Retina (tissue), 1 donor: ENCODE results near the gene ENOSF1.

Source experiments
- DNase-seq: peaks from one replicate; pipeline ENCODE4 v3.0.0-alpha.2; 2016

Gene ENOSF1

GRCh38 chr18:671405-671804 is 41.0 kb downstream of the ENOSF1 start:
- no peak for DNase-seq

- no peak for DNase-seq
Observed at GRCh38 chr18:670522-670921, 41.9 kb downstream of the ENOSF1 start.

- no peak for DNase-seq
Observed at GRCh38 chr18:669077-669476, 43.4 kb downstream of the ENOSF1 start.

GRCh38 chr18:668260-668659 is 44.2 kb downstream of the ENOSF1 start:
- no peak for DNase-seq

- DNase-seq = no peak
Observed at GRCh38 chr18:666628-667027, 45.8 kb downstream of the ENOSF1 start.

- DNase-seq = no peak
Observed at GRCh38 chr18:666177-666576, 46.3 kb downstream of the ENOSF1 start.

GRCh38 chr18:662197-662596 is 50.2 kb downstream of the ENOSF1 start:
- DNase-seq = no peak

- DNase-seq = no peak
Observed at GRCh38 chr18:659597-659996, 52.8 kb downstream of the ENOSF1 start.

GRCh38 chr18:658947-659533 is 53.4 kb downstream of the ENOSF1 start:
- no peak for DNase-seq

GRCh38 chr18:658001-658946 is 54.2 kb downstream of the ENOSF1 start:
- DNase-seq = peak; percentile 96

GRCh38 chr18:657311-658000 is 55.0 kb downstream of the ENOSF1 start, which contains the start of gene TYMS:
TYMS (plus strand) TSS chr18:657653; CDS start chr18:657743, 90 bp downstream.
- peak; percentile 91 for DNase-seq

GRCh38 chr18:655445-655844 is 57.0 kb downstream of the ENOSF1 start:
- no peak for DNase-seq

GRCh38 chr18:654601-655000 is 57.8 kb downstream of the ENOSF1 start:
- DNase-seq = no peak

- no peak for DNase-seq
Observed at GRCh38 chr18:653512-653911, 58.9 kb downstream of the ENOSF1 start.

- no peak for DNase-seq
Observed at GRCh38 chr18:652131-652530, 60.3 kb downstream of the ENOSF1 start.

- DNase-seq = no peak
Observed at GRCh38 chr18:650428-650858, 62.0 kb downstream of the ENOSF1 start.

- DNase-seq = no peak
Observed at GRCh38 chr18:649341-649740, 63.1 kb downstream of the ENOSF1 start.

GRCh38 chr18:647304-647703 is 65.1 kb downstream of the ENOSF1 start:
- DNase-seq = no peak

GRCh38 chr18:644395-645004 is 67.9 kb downstream of the ENOSF1 start:
- peak; percentile 54 for DNase-seq

- DNase-seq = no peak
Observed at GRCh38 chr18:641224-641623, 71.2 kb downstream of the ENOSF1 start.

- no peak for DNase-seq
Observed at GRCh38 chr18:635171-635570, 77.3 kb downstream of the ENOSF1 start.

GRCh38 chr18:634551-635045 is 77.8 kb downstream of the ENOSF1 start:
- DNase-seq = no peak

GRCh38 chr18:631560-631959 is 80.9 kb downstream of the ENOSF1 start:
- DNase-seq = no peak
